Measurements from ENCODE around the gene HSPG2. TPM values are rescaled to one million over a fixed set of nuclear protein-coding genes. Genes with fewer than 3 reads are reported as not detected.

Gene HSPG2
- total RNA-seq, 1 donor from 2014 or later, result 197 TPM

DNA sequence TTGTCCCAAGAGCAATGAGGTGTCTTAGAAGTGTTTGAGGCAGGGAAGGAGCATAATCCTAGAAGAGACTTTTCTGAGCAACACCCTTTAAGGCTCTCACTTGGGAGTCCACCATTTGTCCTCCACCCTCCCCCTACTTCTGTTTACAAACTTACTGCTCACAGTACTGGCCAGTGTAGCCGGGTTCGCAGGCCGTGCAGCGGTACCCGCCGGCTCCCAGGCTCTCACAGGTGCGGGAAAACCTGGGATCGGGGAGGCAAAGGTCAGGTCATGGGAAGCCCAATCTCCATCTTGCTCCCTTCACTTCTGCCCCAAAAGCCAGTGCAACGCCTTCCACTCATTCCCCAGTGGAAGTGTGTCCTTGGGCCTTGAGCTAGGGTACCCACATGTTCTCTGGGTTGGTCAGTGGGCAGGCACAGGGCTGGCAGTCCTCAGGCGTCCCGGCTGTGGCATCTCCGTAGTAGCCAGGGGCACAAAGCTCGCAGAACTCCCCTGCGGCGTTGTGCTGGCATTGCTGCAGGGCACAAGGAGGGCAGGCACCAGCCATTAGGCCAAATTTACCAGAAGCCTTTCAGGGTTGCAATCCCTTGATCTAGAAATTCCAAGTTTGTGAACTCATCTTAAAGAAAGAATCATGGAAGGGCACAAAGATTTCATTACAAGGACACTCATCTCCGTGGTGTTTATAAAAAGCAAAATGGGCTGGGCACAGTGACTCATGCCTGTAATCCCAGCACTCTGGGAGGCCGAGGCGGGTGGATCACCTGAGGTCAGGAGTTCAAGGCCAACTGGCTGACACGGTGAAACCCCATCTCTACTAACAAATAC, 75.3 kb downstream of the HSPG2 start:
- TF ChIP-seq, protein P1, sequence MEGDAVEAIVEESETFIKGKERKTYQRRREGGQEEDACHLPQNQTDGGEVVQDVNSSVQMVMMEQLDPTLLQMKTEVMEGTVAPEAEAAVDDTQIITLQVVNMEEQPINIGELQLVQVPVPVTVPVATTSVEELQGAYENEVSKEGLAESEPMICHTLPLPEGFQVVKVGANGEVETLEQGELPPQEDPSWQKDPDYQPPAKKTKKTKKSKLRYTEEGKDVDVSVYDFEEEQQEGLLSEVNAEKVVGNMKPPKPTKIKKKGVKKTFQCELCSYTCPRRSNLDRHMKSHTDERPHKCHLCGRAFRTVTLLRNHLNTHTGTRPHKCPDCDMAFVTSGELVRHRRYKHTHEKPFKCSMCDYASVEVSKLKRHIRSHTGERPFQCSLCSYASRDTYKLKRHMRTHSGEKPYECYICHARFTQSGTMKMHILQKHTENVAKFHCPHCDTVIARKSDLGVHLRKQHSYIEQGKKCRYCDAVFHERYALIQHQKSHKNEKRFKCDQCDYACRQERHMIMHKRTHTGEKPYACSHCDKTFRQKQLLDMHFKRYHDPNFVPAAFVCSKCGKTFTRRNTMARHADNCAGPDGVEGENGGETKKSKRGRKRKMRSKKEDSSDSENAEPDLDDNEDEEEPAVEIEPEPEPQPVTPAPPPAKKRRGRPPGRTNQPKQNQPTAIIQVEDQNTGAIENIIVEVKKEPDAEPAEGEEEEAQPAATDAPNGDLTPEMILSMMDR (IDR thresholded peaks at IDR 0.05), result no peak
- Mint-ChIP-seq H3K36me3 (ENCODE audit: unreplicated experiment) (peaks cover 35% of the 10 kb centered on the region), H3K27ac (ENCODE audit: unreplicated experiment) (peak overlapping the region; percentile 7), H3K27me3 (ENCODE audit: unreplicated experiment) (no peaks in the 10 kb centered on the region), H3K4me1 (ENCODE audit: unreplicated experiment) (peaks cover 19% of the 10 kb centered on the region), H3K9me3 (ENCODE audit: unreplicated experiment) (no peaks in the 10 kb centered on the region), H3K4me3 (ENCODE audit: unreplicated experiment) (no peak overlapping the region)
- DNase-seq (ENCODE audit: extremely low spot score, unreplicated experiment), result no peak

DNA sequence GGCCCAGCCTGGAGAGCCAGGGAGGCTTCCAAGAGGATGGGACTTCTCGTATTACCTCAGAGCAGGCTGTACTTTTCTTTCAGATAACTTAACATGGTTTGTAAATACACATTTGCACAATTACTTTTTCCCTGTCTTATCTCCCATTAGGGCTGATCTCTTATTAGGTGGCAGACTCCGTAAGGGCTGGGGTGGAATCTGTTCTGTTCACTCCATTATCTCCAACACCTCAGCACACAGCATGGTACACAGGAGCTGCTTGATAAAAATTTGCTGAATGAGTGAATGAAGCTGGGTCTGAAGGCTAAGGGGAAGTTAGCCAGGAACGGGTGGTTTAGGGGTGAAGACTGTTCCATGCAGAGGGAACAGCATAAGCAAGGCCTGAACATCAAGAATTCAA, 76.1 kb downstream of the HSPG2 start:
- no peaks in the 10 kb centered on the region for H3K27me3 Mint-ChIP-seq (ENCODE audit: unreplicated experiment)
- H3K4me1 Mint-ChIP-seq (ENCODE audit: unreplicated experiment), result peaks cover 19% of the 10 kb centered on the region
- H3K27ac Mint-ChIP-seq (ENCODE audit: unreplicated experiment), result no peak overlapping the region
- TF ChIP-seq, protein P1 (IDR thresholded peaks at IDR 0.05), result no peak
- no peak overlapping the region for H3K4me3 Mint-ChIP-seq (ENCODE audit: unreplicated experiment)
- H3K36me3 Mint-ChIP-seq (ENCODE audit: unreplicated experiment), result peaks cover 40% of the 10 kb centered on the region
- H3K9me3 Mint-ChIP-seq (ENCODE audit: unreplicated experiment), result no peaks in the 10 kb centered on the region
- DNase-seq (ENCODE audit: extremely low spot score, unreplicated experiment), result no peak

DNA sequence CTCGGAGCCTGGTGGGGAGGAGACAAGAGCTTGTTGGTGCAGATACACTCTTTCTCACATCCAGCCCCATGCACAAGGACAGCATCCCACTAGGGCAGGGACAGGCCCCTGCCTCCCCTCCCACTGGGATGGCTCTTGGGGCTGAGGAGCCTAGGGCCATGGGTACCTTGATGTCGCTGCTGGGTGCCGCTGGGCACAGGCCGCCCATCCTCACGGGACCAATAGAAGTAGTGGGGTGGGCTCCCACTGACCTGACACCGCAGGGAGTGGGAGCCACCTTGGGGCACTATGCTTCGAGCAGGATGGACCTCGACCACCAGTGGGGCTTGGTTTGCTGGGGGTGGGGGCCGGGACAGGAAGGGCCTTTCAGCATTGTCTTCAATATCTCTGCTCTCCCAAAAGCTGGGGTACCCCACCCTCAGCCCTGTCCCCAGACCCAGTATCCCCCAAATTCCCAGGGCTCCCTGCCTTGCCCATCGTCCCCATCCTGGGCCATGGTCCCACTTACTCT, 77.4 kb downstream of the HSPG2 start:
- peaks cover 19% of the 10 kb centered on the region for H3K4me1 Mint-ChIP-seq (ENCODE audit: unreplicated experiment)
- no peak overlapping the region for H3K4me3 Mint-ChIP-seq (ENCODE audit: unreplicated experiment)

DNA sequence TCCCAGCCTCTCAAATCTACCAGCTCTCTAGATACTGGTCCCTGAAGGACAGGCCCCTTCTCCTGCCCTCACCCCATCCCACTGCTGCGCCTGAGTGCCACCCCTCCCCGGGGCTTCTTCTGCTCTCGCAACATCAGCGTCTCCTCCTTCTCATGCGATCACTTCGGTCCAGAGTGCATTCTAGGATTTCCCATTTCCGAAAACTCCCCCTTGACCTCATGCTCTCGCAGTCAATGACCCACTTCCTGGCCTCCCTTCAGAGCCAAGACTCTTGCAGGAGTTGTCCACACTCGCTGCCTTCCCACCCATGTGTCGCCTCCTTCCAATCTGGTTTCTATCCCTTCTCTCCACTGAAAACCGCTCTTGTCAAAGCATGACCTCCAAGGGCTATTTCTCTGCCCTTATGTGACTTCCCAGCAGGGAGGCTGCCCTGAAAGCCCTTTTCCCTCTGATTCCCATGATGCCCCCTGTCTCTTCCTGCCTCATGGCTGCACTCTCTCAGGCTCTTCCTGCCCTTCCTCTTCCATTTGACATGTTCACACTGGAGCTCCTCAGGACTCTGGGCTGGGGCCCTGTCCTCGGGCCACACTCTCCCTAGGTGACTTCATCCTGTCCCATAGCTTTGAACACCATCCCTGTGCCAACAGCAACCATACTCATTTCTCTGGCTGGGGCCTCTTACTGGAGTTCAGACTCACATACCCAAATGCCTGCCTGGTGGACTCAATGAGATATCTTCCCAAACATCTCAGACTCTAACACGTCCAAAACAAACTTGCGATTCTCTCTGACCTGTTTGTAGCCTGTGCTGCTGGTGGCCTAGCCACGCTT, 79.1 kb downstream of the HSPG2 start:
- H3K4me1 Mint-ChIP-seq (ENCODE audit: unreplicated experiment), result peaks cover 19% of the 10 kb centered on the region
- H3K9me3 Mint-ChIP-seq (ENCODE audit: unreplicated experiment), result no peaks in the 10 kb centered on the region
- no peak overlapping the region for H3K27ac Mint-ChIP-seq (ENCODE audit: unreplicated experiment)
- H3K36me3 Mint-ChIP-seq (ENCODE audit: unreplicated experiment), result peaks cover 37% of the 10 kb centered on the region
- H3K27me3 Mint-ChIP-seq (ENCODE audit: unreplicated experiment), result no peaks in the 10 kb centered on the region
- no peak for DNase-seq (ENCODE audit: extremely low spot score, unreplicated experiment)
- H3K4me3 Mint-ChIP-seq (ENCODE audit: unreplicated experiment), result no peak overlapping the region
- TF ChIP-seq, protein P1 (IDR thresholded peaks at IDR 0.05), result no peak

More for the DNA sequence above, 77.4 kb downstream of the HSPG2 start:
- peaks cover 43% of the 10 kb centered on the region for H3K36me3 Mint-ChIP-seq (ENCODE audit: unreplicated experiment)
- no peaks in the 10 kb centered on the region for H3K9me3 Mint-ChIP-seq (ENCODE audit: unreplicated experiment)
- DNase-seq (ENCODE audit: extremely low spot score, unreplicated experiment), result no peak
- TF ChIP-seq, protein P1 (IDR thresholded peaks at IDR 0.05), result no peak
- H3K27me3 Mint-ChIP-seq (ENCODE audit: unreplicated experiment), result no peaks in the 10 kb centered on the region
- no peak overlapping the region for H3K27ac Mint-ChIP-seq (ENCODE audit: unreplicated experiment)
